Osteoblast (primary cell): ENCODE measurements around the gene NOCT. TPM values are rescaled to one million over a fixed set of nuclear protein-coding genes. Genes with fewer than 3 reads are reported as not detected.

ENCODE experiments used
- DNase-seq: peaks from one replicate; pipeline ENCODE4 v3.0.0; 2011; ENCODE audit warnings: low spot score, mixed read lengths; ENCODE audit not compliant: insufficient read length; ENCODE audit errors: missing footprints
- H2AFZ ChIP-seq: 2 replicates; pipeline ENCODE4 v1.6.0; 2011; ENCODE audit warnings: mild to moderate bottlenecking, low read length
- H3K27ac ChIP-seq: 2 replicates; pipeline ENCODE4 v1.5.1; 2011; ENCODE audit warnings: mild to moderate bottlenecking, low read depth, low read length, moderate library complexity
- H3K27me3 ChIP-seq: 2 replicates; pipeline ENCODE4 v1.6.0; 2012; ENCODE audit warnings: mild to moderate bottlenecking, control low read depth, inconsistent platforms, low read length, moderate library complexity; ENCODE audit not compliant: insufficient read depth
- H3K36me3 ChIP-seq: 2 replicates; pipeline ENCODE4 v1.5.1; 2011; ENCODE audit warnings: mild to moderate bottlenecking, low read length, control low read depth, moderate library complexity; ENCODE audit not compliant: insufficient read depth
- H3K4me1 ChIP-seq: 2 replicates; pipeline ENCODE4 v1.5.1; 2011; ENCODE audit warnings: mild to moderate bottlenecking, low read length, control low read depth, moderate library complexity; ENCODE audit not compliant: insufficient read depth
- H3K4me2 ChIP-seq: 2 replicates; pipeline ENCODE4 v1.6.0; 2011; ENCODE audit warnings: mild to moderate bottlenecking, low read length; ENCODE audit not compliant: insufficient read depth
- H3K4me3 ChIP-seq: fragments of 200-600 bp; sonication (generic); 3 replicates; pipeline ENCODE4 v1.5.1; 2012; ENCODE audit warnings: mild to moderate bottlenecking, low read length, inconsistent platforms; ENCODE audit not compliant: insufficient read depth
- H3K79me2 ChIP-seq: 2 replicates; pipeline ENCODE4 v1.6.0; 2012; ENCODE audit warnings: mild to moderate bottlenecking, low read length, control low read depth, inconsistent platforms; ENCODE audit not compliant: insufficient read depth
- H3K9me3 ChIP-seq: 2 replicates; pipeline ENCODE4 v1.5.1; 2011; ENCODE audit warnings: low read depth, low read length, control low read depth
- H4K20me1 ChIP-seq: 2 replicates; pipeline ENCODE4 v1.6.0; 2012; ENCODE audit warnings: mild to moderate bottlenecking, low read length, control low read depth; ENCODE audit not compliant: insufficient read depth
- CTCF ChIP-seq: IDR thresholded peaks from 2 replicates; pipeline ENCODE4 v1.5.1; 2011; ENCODE audit warnings: mild to moderate bottlenecking, low read depth, low read length, moderate library complexity; ENCODE audit errors: extremely low read depth
- total RNA-seq: library from RNA; depleted of rRNA; stranded (reverse); fragments of >200 nt; gene quantifications from 2 replicates; pipeline ENCODE4 v1.2.3, GENCODE V29; 2012

The NOCT gene
- total RNA-seq, 1 donor: 18.1 TPM

- no peaks in the 10 kb centered on the region for H3K9me3 ChIP-seq
- no peak overlapping the region for H3K27ac ChIP-seq
- no peaks in the 10 kb centered on the region for H3K79me2 ChIP-seq
- DNase-seq: no peak
- H2AFZ ChIP-seq: no peak overlapping the region
- no peaks in the 10 kb centered on the region for H3K4me1 ChIP-seq
- no peaks in the 10 kb centered on the region for H3K27me3 ChIP-seq
- H3K36me3 ChIP-seq: no peaks in the 10 kb centered on the region
- H4K20me1 ChIP-seq: no peaks in the 10 kb centered on the region
- TF ChIP-seq CTCF: no peak
- no peak overlapping the region for H3K4me3 ChIP-seq
- H3K4me2 ChIP-seq: no peak overlapping the region
Observed at GRCh38 chr4:138976526-138976925, 39.1 kb upstream of the NOCT start.

- H3K27ac ChIP-seq: no peak overlapping the region
- H3K4me1 ChIP-seq: peaks cover 3% of the 10 kb centered on the region
- no peak overlapping the region for H3K4me2 ChIP-seq
- no peaks in the 10 kb centered on the region for H3K79me2 ChIP-seq
- no peaks in the 10 kb centered on the region for H3K36me3 ChIP-seq
- H3K4me3 ChIP-seq: no peak overlapping the region
- DNase-seq: no peak
- no peak for TF ChIP-seq CTCF
- no peaks in the 10 kb centered on the region for H4K20me1 ChIP-seq
- H3K9me3 ChIP-seq: no peaks in the 10 kb centered on the region
- H3K27me3 ChIP-seq: no peaks in the 10 kb centered on the region
- no peak overlapping the region for H2AFZ ChIP-seq
Observed at GRCh38 chr4:138977524-138977923, 38.1 kb upstream of the NOCT start.

- Histone ChIP-seq H3K27ac (no peak overlapping the region), H3K36me3 (no peaks in the 10 kb centered on the region), H4K20me1 (no peaks in the 10 kb centered on the region), H3K27me3 (no peaks in the 10 kb centered on the region), H3K79me2 (no peaks in the 10 kb centered on the region), H3K4me2 (no peak overlapping the region), H2AFZ (no peak overlapping the region), H3K4me1 (peaks cover 3% of the 10 kb centered on the region), H3K9me3 (no peaks in the 10 kb centered on the region), H3K4me3 (no peak overlapping the region)
- no peak for TF ChIP-seq CTCF
- DNase-seq: no peak
Observed at GRCh38 chr4:138978028-138978585, 37.5 kb upstream of the NOCT start.

- Histone ChIP-seq H3K36me3 (no peaks in the 10 kb centered on the region), H3K27me3 (no peaks in the 10 kb centered on the region), H3K9me3 (no peaks in the 10 kb centered on the region), H3K4me3 (no peak overlapping the region), H3K27ac (no peak overlapping the region), H4K20me1 (no peaks in the 10 kb centered on the region), H3K79me2 (no peaks in the 10 kb centered on the region), H2AFZ (no peak overlapping the region), H3K4me1 (peaks cover 3% of the 10 kb centered on the region), H3K4me2 (no peak overlapping the region)
- no peak for DNase-seq
- no peak for TF ChIP-seq CTCF
Observed at GRCh38 chr4:138978600-138978999, 37.0 kb upstream of the NOCT start.
